RKO (cell line): ENCODE data around the gene MYH15.

Source experiments
- DNase-seq: peaks from one replicate; pipeline ENCODE4 v3.0.0-alpha.2; 2016; ENCODE audit warnings: low spot score

Gene MYH15

DNA sequence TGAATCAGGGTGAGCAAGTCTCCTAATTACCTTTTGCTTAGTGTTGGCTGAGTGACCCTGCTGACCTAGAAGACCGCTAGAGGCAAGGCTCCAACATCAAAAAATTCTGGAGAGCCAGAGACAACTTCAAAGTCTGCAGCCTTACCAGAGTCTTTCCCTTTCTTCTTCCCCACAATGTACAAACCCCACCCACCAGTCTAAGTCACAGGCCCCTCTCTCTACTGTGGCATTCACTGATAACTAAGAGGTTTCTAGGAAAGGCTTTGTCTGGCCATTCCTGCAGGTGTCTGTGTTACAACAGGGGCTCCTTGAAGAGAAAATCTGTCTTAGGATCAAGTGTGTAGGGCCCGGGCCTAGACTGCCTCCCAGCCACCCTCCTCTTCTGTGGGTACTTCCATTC, 525 bp downstream of the MYH15 start:
- DNase-seq: no peak

DNA sequence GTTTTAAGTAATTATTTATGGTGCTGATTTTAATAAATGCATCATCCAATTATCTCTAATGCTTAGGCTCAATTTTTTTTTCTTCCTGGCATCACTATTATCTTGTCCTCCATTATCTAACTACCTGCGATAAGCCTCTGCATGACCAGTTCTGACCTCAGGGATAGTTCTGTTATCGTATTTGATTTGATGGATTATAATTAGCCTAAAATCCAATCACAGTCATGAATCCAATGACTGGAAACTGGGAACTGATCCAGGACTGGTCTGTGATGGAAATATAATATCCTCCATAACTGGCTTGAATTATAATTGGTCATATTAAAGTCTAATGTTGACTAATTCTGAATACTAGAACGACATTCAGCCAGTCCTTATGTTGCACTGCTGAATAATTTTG, 1.1 kb downstream of the MYH15 start:
- DNase-seq: no peak

DNA sequence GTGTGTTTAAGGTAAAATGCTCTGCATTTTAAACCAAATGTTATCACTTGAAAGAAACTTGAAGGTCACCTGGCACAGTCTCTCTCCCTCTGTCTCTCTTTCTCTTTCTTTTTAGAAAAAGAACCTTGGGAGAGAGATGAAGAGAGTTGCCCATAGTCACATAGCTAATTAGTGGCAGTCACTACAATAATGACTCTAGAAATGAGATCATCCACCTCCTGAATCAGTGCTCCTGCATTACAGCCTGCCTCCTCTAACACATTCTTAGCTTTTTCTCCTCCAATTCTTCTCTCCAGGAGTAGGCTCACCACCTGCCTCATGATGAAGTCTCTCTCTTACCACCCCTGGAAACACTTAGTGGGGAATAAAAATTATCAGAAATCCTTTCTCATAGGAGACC, 2.5 kb downstream of the MYH15 start:
- DNase-seq: no peak

DNA sequence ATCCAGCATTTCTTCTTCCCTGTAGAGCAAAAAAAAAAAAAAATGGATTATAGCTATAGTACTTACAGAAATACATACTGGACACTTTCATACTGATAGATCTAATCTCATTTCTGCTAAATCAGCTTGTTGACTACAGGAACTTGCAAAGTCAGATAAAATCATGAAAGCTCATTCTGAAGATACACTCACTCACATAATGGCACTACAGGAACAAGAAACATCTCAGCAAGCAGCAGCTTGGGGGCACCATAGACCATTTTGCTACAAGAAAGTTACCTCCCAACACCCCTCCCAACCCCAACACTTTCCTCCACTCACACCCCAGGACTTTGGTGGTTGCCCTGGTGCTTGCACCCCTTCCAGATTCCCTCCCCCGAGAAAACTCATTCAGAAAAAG, 4.6 kb downstream of the MYH15 start:
- DNase-seq: no peak

DNA sequence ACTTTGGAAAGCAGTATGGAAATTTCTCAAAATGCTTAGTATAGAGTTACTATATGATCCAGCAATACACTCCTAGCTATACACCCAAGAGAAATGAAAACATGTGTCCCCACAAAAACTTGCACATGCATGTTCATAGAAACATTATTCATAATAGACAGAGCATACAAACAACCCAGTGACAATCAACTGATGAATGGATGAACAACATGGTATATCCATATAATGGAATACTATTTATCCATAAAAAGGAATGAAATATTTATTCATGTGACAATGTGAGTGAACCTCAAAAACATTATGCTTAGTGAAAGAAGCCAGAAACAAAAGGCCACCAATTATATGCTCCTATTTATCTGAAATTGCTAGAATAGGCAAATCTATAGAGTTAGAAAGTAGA, 6.7 kb downstream of the MYH15 start:
- no peak for DNase-seq

DNA sequence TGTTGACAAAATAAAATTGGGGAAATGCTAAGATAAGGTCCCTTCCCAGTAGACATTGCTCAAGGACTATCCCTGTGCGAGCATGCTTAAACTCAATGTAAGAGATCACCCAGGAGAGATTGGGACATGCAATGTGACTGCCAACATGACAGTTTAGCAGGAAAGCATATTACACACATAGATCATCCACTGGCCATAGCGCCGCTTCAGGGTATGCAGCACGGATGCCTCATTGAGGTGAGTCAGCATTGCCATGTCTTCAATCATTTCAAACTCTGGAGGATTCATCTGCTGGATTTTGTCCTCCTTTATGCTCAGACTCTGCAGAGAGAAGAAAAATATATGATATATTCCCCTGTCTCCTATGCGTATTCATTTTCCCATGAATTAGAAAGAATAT, 8.9 kb downstream of the MYH15 start:
- peak; percentile 36 for DNase-seq

DNA sequence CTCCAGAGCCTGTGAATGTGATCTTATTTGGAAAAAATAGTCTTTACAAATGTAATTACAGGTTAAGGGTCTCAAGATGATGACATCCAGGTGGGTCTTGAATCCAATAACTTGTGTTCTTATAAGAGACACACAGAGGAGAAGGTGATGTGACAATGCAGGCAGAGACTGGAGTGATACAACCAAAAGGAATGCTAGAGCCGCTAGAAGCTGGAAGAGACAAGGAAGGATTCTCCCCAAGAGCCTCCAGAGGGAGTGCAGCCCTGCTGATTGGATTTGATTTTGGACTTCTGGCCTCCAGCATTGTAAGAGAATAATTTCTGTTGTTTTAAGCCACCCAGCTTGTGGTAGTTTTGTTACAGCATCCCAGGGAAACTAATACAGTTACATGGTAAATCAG, 9.7 kb downstream of the MYH15 start:
- DNase-seq: no peak

DNA sequence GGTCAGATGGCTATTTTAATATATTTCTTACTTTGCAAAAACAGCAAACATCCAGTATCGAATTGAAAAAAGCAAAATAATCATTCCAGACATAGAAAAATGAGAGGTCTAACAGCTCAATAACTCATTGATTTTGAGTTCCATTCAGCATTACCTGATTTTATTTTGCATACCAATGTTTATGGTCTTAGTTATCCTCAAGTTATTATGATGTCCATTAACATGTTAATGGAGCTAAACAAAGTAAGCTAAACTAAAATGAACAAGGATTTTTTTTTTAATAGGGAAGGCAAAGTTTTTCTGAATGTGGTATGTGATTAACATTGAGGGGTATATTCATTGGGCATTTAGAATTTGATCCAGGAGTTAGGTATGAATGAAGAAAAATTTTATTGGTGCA, 13.1 kb downstream of the MYH15 start:
- DNase-seq: no peak

DNA sequence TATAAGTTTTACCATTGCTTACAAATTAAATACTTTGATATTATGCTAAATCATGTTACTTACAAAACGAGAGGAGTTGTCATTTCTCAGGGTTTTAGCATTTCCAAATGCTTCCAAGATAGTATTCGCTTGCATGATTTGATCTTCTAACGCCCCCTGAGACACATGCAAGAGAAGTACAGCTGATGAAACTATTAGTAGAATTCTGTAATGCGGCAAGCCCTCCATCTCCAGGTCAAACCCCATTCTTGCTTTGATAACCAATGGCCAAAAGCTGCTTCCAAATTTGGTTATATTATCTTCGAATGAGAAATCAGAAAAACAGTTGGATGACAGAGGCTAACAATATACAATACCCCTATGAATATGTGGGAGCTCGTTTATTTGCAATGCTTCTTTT, 14.7 kb downstream of the MYH15 start:
- DNase-seq: no peak

DNA sequence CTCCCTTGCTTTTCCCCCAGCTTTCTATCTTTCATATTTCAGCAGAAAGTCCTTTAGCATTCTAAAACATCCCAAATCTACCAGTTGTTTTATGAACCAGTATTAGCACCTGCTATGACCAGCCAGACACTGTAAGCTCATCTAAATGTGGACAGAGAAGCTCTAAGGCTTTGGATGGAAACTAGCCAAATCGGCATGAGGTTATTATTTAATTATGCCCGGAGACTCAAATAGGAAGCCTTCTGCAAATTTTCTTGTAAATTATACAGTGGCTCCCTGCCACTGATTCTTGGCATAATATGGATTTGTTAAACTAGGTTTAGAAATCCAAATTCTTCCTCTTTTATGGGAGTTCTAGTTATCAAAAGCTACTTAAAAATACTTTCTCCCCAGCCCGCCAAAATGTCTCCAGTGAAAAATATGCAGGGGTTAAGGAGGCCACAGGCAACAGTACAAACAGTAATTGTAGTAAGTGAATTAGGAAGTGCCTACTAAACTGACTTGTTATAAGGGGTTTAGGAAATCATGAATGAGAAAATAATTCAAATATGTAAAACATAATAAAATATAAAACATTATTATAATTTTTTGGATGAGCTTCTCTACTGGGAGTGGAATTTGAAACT, 15.4 kb downstream of the MYH15 start:
- DNase-seq: no peak

DNA sequence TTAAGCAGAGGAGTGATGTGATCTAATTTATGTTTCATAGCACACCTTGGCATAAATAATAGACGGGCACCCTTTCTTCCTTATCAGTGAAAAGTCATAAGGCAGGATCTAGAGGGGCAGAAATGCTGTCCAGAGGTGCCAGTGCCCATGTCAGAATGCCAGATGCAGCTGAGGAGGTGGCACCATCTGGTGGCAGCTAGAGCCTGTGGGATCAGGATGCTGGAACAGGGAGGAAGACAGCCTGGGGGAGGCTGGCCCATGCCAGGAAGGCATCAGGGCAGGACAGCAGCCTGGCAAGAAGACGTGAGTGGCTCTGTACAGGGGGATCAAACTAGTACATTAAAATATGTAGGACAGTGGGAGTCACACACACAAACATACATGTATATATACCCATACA, 16.5 kb downstream of the MYH15 start:
- peak; percentile 39 for DNase-seq

DNA sequence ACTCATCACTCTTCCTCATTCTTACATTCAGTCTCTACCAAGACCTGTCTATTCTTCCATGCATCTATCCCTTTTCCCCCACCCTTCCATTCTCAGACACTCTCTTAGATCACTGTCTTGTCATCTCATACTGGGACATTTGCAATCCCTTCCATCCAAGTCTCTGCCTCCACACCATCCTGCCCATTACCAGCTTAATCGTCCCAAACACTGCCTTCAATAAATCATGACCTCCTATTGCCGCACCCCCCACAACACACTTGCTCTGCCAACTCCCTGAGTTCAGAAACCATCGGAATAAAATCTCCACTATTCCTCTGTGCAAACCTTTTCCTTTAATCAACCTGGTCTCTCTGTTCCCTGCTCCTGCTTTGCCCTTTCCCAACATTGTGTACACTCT, 18.9 kb downstream of the MYH15 start:
- DNase-seq: no peak

DNA sequence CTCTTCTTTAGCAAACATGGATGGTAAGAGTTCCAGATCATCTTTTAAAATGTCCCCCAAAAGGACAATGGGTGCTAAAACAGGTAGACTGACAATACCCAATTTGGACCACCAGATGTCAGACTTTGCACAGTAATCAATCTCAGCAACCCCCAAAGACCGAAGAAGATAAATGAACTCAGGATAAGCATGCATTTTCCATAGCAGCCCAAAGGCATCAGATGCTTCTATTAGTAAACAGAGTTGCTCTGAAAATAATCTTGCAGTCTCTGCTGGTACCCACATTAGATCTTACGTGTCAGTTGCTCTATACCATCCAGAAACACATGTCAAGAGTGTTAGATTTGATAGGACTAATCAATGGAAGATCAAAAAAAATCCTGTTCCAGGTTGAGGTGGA, 20.6 kb downstream of the MYH15 start:
- peak; percentile 71 for DNase-seq

DNA sequence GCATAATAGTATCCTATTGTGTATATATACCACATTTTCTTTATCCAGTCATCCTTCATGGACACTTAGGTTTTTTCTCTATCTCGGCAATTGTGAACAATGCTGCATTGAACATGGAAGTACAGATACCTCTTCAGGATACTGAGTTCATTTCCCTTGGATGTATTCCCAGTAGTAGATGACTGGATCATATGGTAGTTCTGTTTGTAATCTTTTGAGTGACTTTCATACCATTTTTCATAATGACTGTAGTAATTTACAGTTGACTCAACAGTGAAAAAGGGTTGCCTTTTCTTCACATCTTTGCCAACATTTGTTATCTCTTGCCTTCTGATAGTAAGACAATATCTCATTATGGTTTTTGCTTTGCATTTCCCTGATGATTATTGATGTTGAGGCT, 21.8 kb downstream of the MYH15 start:
- peak; percentile 73 for DNase-seq

DNA sequence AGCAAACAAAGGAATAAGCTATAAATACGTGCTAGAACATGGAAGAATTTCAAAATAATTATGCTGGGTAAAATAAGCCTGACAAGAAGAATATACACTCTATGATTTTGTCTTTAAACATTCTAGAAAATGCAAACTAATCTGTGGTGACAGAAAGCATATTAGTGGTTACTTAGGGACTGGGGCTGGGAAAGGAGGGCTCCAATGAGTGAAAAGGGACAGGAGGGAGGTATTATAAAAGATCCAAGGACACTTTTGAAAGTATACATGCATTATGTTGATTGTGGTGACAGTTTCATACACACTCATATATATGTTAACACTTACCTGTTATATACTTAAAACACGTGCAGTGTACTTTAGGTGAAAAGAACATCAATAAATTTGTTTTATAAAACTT, 23.0 kb downstream of the MYH15 start:
- DNase-seq: no peak

DNA sequence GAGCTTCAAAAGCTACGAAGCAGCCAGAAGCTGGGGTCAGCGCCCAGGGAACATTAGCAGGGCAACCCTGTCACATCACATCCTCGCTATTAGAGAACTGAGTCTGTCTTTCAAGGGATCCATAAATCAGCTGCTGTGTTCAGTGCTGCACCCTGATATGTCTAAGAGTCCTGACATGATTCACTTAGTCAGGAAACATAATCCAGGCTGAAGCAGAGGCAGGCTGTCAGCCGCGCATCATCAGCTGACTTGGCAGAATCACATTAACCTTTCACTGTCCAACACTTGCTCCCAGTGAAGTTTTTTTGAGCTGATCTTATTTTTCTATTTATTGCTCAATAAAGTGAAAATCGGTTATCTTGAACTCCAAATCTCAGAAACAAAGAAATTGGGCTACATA, 23.5 kb downstream of the MYH15 start:
- DNase-seq: peak; percentile 85

DNA sequence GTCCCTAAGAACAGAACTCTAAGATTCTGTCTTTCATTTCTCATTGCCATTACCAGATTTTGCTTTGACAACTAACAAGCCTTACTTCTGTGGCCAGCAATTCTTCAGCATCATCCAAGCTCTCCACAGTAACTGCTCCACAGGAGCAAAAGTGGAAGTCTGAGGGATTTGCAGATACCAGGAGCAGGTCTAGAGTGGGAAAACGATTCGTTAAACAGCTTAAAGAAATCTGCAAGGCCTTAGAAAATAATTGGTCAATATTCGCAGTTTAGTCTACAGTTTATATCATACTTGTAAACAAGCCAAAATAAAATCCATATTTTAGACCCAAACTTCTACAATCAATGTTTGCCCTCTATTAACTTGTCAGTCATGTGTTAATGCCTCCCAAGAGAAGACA, 24.1 kb downstream of the MYH15 start:
- DNase-seq: no peak

DNA sequence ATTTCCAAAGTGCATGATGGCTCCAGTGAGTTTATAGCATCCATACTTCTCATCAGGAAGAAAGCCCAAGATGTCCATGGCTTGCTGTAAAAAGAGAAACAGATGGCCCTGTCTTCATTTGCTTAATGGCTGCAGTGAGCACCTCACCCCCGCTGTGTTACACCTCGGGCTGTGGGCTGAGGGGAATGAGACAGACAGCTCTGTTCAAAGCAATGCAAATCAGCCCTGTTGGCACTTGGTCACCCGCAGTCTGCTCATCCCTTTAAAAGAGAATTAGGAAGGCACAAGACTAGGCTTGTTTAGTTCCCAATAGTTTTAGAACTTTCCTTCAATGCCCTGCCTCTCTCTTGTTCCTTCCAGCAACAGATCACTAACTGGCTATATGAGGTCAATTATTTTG, 25.2 kb downstream of the MYH15 start:
- DNase-seq: no peak

DNA sequence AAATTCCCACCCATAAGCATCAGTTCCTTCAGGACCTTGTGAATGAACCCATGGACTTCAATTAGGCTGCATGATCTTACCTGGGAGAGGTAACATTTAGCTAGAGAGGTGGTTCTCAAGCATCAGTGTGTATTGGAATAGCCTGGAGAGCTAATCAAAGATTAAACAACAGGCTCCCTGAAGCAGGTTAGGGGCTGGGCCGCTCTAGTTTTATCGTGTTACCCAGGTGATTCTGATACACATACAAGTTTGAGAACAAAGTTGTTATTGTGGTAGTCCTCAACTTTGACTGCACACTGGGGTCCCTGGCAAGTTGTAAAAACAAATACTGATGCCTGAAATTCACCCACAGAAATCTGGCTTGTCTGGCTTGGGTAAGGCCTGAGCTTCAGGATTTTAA, 31.2 kb downstream of the MYH15 start:
- DNase-seq: no peak

DNA sequence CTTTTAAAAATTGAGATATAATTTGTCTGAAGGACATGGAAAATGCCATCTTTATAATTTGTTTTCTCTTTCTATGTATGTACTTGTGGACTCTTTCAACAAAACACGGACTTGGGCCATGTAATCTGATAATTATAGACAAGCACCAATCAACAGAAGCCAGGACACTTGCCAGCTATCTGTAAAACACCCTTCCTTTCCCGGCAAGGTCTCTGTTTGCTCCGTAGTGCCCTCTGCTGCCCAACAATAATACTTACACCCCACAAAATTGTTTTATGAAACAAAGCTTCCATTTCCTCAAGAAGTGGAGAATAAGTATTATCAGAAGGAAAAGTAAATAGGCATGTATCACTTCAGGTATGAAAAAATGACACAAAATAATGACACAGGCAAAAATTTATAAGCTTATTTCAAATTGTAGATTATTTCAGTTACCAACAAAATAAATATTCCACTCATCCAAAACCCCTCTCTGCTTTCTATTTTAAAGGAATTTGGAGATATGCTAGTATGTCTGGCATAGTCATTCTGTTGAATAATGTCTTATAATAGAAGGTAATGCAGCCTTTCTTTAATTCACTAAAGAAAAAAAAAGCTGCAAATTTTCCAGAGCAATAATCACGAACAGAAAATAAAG, 32.8 kb downstream of the MYH15 start:
- DNase-seq: peak; percentile 73

DNA sequence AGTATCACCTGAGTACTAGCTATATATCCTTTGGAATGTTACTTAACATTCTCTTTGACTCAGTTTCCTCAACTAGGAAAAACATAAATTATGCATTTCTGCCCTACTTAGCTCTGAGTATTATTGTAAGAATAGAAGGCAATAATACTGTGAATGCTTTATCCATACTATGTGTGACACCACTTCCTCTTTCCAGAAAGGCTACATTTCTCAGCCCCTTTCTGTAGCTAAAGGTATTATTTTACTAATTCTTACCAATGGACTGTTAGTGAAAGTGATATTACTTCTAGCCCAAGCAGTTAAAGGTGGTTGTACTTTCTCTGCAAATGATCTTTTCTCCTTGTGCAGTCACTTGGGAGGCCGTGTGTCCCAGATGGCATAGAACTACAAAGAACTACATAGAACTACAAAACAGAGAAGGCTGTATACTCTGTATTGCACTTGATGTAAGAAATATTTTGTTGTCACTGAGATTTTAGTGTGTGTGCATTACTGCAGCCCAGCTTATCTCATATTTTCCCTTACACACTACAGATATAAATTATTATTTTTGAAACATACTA, 35.1 kb downstream of the MYH15 start:
- no peak for DNase-seq

DNA sequence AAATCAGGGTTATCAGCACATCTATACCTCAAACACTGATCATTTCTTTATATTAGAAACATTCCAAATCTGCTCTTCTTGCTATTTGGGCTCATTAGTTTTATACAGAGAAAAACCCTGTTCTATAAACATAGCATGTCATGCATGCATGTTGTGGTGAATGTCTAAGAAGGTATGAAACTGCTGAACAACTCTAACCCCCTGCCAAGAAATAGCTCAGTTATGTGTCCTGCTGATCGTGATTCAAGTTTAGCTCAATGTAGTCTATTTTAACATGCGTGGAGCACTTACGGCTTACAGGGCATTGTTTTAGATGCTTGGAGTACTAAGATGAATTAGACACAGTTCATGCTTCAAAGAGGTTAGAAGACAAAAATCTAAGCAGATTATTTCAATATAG, 35.8 kb downstream of the MYH15 start:
- no peak for DNase-seq

DNA sequence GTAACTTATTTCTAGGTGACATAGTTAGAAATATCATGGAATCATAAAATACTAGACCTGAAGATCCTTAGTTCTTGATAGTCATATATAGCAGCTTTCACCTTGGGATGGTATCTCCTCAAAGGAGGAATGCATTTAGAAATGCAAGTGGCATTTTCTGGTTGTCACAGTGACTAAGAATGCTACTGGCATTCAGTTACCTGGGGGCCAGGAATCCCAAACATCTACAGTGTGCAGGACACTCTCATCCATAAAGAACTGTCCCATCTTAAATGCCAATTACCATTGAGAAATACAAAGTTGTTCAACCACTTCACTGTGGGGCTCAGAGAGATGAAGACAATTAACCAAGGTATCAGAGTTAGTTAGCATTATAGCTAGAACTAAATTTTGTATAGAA, 36.7 kb downstream of the MYH15 start:
- DNase-seq: no peak

DNA sequence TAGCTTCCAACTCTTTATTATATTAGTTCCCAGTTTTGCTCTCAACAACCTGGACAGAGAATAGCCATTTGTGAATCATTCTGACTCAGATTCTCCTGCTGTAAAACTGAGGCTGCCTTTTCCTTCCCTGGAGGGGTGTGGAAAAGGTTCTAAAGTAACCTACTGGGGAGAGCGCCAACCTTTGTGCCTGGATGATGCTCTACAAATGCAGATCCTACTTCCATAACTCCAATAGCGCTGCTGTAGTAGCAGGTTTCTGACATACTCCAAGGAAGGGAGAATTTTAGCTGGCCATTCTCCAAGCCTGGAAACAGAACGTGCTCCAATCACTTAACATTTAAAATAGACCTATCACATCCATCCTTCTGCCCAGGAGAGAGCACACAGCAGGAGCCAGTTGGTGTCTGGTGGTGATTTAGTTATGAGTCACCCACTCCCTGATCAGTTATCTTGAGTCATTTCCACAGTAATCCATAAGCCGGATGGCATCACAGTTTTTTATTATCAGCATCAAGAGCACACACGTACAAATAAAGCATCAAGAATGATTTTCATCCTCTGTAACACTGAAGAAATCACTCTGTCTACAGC, 38.3 kb downstream of the MYH15 start:
- peak; percentile 93 for DNase-seq
